ENCODE measurements around the gene GPR173.

GPR173 gene

DNA sequence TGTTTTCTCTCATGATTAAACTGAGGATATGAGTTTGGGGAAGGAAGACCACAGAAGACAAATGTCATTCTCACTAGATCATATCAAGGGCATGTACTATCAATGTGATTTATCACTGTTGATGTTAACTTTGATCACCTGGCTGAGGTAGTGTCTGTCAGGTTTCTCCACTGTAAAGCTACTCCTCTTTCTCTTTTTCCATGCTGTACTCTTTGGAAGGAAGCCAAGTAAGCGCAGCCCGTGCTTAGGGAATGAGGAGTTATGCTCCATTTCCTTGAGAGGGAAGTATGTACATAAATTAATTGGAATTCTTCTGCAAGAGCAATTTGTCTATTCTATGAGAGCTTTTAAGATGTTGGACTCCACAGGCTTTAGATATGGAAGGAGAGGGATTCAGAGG lies 41.3 kb downstream of the GPR173 start:
- no peak for DNase-seq

DNA sequence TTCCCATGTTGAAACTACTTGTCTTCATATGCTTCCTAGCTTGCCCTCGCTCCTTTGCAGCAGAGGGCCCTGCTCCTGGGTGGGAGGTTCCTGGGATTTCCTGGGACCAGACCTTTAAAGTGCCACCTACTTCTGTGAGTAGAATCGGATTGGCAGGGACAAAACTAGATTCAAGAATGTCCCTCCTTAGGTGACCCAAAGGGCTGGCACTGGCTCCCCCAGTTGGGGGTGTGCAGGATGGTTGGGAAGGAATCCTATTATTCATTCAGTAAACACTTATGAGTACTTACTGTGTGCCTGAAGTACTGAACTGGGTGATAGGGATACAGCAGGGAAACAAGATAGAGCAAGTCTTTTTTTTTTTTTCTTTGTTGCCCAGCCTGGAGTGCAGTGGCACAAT lies 42.8 kb downstream of the GPR173 start:
- DNase-seq = no peak

DNA sequence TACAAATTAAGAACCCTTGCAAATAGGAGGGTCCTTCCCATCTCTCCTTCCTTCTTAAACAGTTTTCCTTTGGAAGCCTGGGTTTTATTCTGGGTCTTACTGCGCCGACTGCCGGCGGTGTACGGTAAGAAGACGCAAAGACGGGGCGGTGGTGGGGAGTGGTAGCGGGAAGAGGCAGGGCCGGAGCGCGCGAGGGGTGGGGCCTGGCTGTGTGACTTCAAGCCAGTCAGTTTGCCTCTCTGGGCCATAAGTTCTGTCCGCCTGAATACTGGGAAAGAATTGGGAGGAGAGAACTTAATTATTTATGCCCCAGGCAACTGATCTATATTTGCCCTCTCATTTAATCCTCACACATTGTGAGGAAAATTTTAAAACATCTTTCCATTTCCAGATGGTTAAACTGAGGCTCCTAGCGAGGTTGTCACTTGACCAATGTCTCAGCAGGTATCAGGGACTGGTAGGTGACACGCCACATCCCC lies 44.6 kb downstream of the GPR173 start:
- peak; percentile 85 for DNase-seq

DNA sequence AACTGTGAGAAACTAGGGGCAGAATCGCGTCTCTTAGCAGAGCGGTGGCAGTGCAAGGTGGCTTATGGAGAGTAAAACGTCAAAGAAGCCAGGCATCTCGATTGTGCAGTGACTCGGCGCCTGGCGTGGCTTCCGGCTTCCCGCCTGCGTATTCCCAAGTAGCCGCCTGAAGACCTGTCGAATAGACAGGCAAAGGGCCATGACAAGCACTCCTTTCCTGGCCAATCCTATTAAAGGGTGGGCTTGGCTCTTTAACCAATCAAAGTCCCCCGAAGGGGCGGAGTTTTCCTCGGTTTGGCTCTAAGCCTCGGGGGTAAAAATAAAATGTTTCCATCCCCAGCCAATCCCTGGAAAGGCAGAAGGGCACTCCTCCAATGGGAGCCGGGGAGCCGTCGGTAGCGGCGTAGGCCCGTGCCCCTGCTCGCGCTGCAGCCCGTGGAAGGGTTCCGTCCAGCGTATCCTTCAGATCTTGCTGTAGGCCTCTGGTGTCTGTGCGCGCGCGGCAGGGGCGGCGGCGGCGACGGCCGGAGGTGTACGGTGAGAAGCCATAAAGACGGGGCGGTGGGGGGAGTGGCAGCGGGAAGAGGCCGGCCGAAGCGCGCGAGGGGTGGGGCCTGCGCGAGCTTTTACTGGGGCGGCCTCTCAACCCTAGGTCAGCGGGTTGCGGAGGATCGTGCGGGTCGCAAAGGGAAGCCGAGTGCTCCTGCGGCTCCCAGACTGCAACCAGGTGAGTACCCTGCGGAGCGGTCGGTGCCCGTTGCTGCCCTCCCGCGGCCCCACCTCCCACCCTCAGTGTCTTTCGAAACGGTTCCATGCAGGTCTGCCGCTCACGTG lies 45.4 kb downstream of the GPR173 start, which contains the start of gene KANTR:
KANTR (plus strand) TSS at position 395 of the 834 bp plus-strand sequence. CDS start 30,131 bp downstream, outside the sequence.
- peak; percentile 98 for DNase-seq

DNA sequence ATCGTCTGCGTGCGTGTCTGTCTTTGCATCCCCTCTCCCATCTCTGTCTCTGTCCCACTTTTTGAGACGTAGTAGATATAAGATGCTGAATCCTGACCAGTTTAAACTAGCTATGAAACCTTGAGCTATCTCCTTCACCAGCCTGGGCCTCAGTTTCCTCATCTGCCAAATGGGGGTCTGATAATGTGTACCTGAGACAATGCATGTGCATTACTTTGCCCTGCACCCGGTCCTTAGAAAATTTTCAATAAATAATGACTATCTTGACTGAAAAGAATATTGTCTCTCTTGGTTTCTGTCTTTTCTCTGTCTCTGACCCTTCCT lies 46.0 kb downstream of the GPR173 start:
- no peak for DNase-seq

DNA sequence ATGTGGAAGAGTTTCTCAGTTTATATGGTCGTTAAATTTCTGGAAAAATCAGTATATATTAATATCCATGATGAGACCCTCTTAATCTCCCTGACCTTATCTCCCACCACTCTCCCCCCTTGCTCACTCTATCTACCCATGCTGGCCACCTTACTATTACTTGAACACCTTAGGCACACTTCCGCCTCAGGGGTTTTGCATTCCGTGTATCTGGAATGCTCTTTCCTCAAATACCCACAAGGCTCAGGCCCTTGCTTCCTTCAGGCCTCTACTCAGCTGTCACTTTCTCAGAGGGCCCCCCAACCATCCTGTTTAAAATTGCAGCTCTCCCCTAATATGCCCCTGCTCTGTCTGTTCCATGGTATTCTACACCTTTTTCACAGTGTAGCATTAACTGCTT lies 47.2 kb downstream of the GPR173 start:
- no peak for DNase-seq

DNA sequence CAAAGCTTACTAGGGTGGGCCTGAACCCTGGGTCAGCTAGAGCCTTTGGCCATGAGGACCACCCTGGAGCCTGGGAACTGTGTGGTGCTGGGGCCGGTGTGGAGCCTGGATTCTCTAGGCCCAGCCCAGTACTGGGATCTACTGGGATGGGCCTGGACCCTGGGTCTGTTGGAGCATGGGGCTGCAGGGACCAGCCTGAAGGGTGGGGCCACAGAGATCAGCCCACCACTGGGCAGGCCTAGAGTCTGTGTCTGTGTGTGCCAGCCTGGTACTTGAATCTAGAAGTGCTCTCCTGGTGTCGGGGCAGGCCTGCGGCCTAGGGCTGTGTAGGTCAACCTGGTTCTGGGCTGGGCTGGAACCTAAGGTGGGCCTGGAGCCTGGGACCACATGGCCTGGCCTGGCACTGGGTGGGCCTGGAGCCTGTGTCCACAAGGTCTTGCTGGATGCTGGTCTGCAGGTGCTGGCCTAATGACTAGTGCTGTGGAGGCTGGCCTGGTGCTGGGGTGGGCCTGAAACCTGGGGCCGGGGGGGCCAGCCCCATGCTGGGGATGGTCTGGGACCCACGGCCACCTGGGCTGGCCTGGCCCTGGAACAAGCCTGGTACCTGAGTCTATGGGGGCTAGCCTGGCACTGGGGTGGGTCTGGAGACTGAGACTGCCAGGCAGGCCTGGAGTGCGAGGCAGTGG lies 66.4 kb downstream of the GPR173 start:
- DNase-seq = no peak

DNA sequence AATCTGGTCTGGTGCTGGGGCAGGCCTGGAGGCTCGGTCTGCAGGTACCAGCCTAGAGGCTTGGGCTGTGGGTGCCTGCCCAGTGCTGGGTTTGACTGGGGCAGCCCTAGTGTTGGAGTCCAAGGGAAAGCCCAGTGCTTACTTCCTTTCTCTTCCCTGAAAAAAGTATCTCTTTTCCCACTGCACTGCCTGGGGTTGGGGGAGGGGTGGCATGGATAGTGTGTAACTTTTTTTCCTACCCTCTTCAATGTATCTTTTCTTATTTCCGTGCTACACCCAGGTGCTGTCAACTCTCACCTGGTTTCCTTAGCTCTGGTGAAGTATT lies 66.9 kb downstream of the GPR173 start:
- DNase-seq = no peak

DNA sequence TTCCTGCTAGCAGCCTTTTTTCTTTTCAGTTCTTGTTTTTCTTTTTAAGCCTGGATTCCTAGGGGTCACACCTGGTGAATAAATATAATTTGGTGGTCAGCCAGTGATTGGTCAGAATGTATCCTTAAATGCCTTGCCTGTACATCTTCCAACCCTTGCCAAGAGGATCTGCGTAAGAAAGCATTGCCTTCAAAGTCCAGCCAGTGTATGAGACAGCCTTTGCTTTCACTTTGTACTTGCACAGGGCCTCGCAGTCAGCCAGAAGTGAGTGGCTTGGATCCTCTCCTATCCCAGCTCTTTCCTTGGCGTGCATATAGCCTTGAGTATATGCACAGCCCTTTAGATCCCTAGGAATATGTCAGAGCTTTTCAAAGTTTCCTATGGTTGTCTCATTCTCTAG lies 67.5 kb downstream of the GPR173 start:
- DNase-seq = no peak

DNA sequence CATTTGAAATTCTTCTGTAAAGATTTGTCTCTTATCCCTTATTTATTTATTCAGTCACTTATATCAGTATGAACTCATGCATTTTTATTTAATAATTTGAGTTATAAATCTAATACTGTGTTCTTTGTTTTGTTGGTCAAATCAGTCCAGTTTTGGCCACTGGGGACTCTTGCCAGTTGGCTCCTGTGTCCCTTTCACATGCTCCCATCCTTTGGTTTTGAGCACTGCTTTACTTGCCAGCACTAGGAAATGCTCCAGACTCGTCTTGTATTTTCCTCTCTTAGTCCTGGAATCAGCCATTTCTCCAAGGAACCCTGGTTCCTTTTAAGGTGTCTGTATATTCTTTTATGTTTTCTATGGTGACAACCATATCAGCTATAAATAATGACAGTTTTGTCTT lies 73.4 kb downstream of the GPR173 start:
- DNase-seq = no peak

DNA sequence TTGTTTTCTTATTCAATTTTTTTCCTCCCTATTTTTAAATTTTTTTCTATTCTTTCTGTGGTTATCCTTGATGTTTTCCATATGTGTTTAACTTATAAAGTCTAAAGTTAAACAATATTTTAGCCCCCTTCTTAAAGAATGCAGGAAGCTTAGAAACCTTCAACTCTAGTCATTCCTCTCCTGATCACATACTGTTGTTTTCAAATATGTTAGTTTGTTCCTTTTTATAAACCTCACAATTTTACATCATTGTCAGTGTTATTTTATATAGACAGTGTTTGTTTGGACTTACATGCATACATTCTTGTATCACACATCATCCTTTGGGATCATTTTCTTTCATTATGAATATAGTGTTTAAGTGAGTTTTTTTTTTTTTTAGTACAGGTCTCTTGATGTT lies 76.9 kb downstream of the GPR173 start:
- DNase-seq = no peak

DNA sequence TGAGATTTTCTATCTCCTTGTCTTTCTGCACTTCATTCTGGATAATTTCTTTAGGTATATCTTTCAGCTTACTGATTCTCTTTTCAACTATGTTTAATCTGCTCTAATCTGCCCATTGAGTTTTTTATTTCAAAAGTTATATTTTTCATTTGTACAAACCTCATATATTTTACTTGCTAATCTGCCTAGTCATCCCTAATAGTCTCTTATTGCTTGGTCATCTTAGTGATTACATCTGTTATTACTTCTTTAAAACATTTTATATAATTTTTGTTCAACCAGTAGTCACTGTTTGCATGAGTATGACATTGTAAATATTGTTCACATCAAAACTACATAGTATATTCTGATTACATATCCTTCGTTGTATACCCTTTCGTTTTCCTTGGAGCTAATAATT lies 77.8 kb downstream of the GPR173 start:
- DNase-seq = no peak

DNA sequence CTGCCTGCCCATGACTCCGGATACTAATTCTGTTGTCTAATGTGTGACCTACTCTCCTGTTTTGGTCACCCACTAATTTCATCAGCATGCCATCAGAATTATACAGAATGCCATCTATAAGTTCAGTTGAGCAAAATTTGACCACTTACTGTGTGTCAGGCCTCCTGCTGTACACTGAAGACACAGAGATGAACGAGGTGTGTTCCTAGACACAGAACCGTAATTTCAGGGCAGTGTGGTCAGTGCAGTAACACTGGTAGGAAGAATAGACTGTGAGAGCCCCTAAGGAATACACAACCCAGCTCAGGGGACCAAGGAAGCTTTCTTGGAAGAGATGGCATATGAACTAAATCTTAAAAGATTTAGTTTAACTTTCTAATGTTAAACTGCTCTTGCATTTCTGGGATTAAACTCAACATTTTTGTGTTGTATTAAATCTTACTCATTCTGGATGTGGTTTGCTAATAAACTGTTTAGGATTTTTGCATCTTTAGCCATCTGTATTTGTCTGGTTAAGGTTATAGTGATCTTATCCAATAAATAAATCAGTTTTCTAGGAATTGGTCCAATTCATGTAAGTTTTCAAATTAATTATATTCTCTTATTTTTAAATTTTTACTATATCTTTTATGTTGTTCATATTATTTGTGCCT lies 79.6 kb downstream of the GPR173 start:
- no peak for DNase-seq

Measured in NCI-H1092 treated with DMSO at 0.1 percent for 48 hours (cell line).